ENCODE data around the gene MDC1. TPM values are rescaled to one million over a fixed set of nuclear protein-coding genes. Genes with fewer than 3 reads are reported as not detected.

MDC1 gene
- total RNA-seq, 1 experiment from 2014 or later, result 75.8 TPM

- TF ChIP-seq REST (IDR thresholded peaks at IDR 0.05; ENCODE audit: low read depth), result no peak
- no peak for TF ChIP-seq CBX3 (IDR thresholded peaks at IDR 0.05; ENCODE audit: low read depth)
- TF ChIP-seq ELF1 (IDR thresholded peaks at IDR 0.05; ENCODE audit: borderline replicate concordance, low read depth), result no peak
- TF ChIP-seq ZBTB33 (IDR thresholded peaks at IDR 0.05; ENCODE audit: extremely low read depth, insufficient replicate concordance, low read length), result peak; percentile 90
- peak in 2 of 3 experiments; percentile 29 to 37; a peak in 3 of 6 replicates for TF ChIP-seq CTCF (IDR thresholded peaks at IDR 0.05 in 2 of 3, conservative IDR thresholded peaks at IDR 0.05 in 1 of 3; ENCODE audit: borderline replicate concordance in 1 of 3, insufficient read depth in 1 of 3, low read depth in 2 of 3, low read length in 2 of 3)
- no peak for TF ChIP-seq SRF (IDR thresholded peaks at IDR 0.05; ENCODE audit: low read depth)
Observed at GRCh38 chr6:30744054-30744805, 27.1 kb upstream of the MDC1 start, which contains the start of gene IER3 (continued).
